HG02885 (cell line): ENCODE measurements around the gene RAB17.

Experiments
- ATAC-seq: cut with Tn5 transposase; IDR thresholded peaks from one replicate; pipeline ENCODE4 v1.9.1; 2021; ENCODE audit warnings: mild to moderate bottlenecking; ENCODE audit not compliant: unreplicated experiment, poor library complexity

RAB17 gene

GRCh38 chr2:237590272-237591140 lies at the start of gene RAB17:
RAB17 (minus strand) TSS chr2:237590734; CDS start chr2:237586154, 4,580 bp downstream.
- no peak for ATAC-seq

- no peak for ATAC-seq
Observed at GRCh38 chr2:237639836-237640220, 49.3 kb upstream of the RAB17 start.

- ATAC-seq = no peak
Observed at GRCh38 chr2:237639052-237639835, 48.7 kb upstream of the RAB17 start.

- no peak for ATAC-seq
Observed at GRCh38 chr2:237638176-237638575, 47.6 kb upstream of the RAB17 start.

GRCh38 chr2:237637429-237638135 lies 47.0 kb upstream of the RAB17 start:
- ATAC-seq = no peak

GRCh38 chr2:237636578-237636977 lies 46.0 kb upstream of the RAB17 start:
- ATAC-seq = no peak

- no peak for ATAC-seq
Observed at GRCh38 chr2:237633061-237633561, 42.6 kb upstream of the RAB17 start.

GRCh38 chr2:237631801-237632585 lies 41.5 kb upstream of the RAB17 start:
- no peak for ATAC-seq

- no peak for ATAC-seq
Observed at GRCh38 chr2:237631007-237631785, 40.7 kb upstream of the RAB17 start.

- no peak for ATAC-seq
Observed at GRCh38 chr2:237630216-237631000, 39.9 kb upstream of the RAB17 start.

GRCh38 chr2:237629739-237630138 lies 39.2 kb upstream of the RAB17 start:
- ATAC-seq = no peak

GRCh38 chr2:237629188-237629534 lies 38.6 kb upstream of the RAB17 start:
- ATAC-seq = no peak

GRCh38 chr2:237628247-237629187 lies 38.0 kb upstream of the RAB17 start:
- ATAC-seq = no peak

- no peak for ATAC-seq
Observed at GRCh38 chr2:237627441-237628246, 37.1 kb upstream of the RAB17 start, which contains the start of gene LRRFIP1. LRRFIP1 (plus strand) TSS chr2:237627587; CDS start chr2:237627645, 58 bp downstream.

GRCh38 chr2:237626813-237627440 lies 36.4 kb upstream of the RAB17 start:
- no peak for ATAC-seq

- no peak for ATAC-seq
Observed at GRCh38 chr2:237625777-237626176, 35.2 kb upstream of the RAB17 start.
